NCI-H1105 (cell line): ENCODE measurements around the gene KCNG3.
"Not testable (repeated sequence)": the region's sequence is repeated elsewhere in the genome, so short reads cannot be mapped to it uniquely, and the experiment has no call there.

Experiments
- DNase-seq: peaks from one replicate; lab custom pipeline; 2025; lab: John Stamatoyannopoulos, UW

KCNG3 gene

DNA sequence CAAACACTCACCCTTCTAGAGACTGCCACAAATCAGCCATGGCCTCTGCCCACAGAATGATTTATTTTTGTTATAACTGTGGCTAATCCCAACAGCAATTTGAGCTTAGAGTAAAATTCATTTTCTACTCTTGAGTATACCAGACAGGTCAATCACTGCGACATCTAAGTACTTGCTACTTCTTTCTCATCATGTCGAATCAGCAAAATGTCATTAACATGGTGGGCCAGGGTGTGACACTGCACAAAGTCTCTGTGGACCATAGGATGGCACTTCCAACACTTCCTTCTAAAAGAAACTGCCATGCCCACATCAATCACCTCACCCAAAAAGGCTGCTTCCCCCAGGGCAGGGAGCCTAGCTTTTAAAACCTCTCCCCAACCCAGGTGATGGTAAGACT lies 64.4 kb downstream of the KCNG3 start:
- DNase-seq = no peak

DNA sequence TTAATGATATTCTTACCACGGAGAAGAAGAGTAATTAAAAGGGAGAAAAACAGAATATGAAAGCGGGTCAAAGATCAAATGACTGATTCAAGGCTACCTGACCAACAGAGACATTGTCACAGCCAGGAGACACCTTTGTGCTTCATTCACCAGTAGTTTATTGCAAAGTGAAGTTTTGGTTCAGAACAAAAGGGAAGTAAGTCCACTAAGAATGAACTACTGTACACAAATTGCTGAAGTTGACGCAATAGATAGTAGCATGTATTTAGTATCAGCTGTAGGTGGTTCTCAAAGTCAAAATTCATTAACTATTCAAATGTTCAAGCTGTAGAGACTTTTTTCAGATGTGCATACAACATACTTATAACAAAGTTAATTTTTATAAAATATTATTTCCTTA lies 68.1 kb downstream of the KCNG3 start:
- no peak for DNase-seq

DNA sequence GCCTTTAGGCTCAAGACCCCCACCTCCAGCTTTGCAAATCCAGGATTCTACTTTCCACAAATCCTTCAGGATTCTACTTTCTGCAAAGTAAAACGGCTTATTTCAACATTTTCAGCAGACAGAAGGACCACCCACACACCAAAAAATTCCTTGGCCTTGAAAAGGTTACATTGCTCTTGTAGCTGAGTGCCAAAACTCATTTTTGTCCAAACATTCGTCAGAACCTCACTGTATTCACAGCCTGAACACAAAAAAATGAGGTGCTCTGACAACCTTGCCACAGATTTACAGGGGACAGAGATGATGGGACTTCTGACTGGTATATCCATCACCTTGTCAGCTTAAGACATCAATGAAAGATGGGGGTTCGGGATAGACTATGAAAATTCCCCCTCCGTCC lies 69.7 kb downstream of the KCNG3 start:
- no peak for DNase-seq

DNA sequence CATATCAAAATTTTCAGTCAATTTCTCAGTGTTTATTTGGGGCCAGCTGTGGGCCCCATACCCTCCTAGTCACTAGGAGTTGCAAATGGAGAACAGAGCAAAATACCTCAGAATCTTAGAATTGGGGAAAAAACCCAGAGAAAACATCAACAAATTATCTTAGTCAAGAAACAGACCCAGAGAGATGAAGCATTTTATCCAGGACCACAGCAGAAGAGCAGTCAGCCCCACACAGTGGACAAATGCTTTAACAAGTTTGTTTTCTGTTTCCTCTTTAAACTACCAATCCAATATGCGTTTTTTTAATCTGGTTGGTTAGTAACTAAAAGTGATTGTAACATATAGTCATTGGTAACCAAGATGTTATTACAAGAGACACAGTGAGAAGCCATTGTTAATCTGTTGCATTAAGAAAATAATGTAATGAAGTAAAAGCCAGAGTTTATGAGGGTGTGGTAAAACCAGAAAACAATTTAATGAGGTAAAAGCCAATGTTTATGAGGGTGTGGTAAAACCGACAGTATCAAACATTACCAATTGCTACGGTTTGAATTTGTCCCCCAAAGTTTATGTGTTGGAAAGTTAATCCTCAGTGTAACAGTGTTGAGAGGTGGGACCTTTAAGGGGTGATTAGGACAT lies 72.1 kb downstream of the KCNG3 start:
- DNase-seq = no peak

DNA sequence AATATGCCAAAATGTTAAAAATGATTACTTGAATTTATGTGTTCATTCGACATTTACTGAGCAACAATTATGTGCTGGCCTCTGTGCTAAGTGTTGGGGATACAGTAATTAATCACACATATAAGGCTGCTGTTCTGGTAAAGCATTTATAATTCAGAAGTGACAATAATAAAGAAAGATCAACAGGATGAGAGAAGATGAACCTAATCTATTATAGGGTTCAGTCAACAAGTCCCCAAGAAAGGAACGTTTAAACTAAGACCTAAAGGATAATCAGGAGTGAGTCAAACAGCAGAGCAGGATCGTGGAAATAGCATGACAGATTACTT lies 72.7 kb downstream of the KCNG3 start:
- DNase-seq = no peak

DNA sequence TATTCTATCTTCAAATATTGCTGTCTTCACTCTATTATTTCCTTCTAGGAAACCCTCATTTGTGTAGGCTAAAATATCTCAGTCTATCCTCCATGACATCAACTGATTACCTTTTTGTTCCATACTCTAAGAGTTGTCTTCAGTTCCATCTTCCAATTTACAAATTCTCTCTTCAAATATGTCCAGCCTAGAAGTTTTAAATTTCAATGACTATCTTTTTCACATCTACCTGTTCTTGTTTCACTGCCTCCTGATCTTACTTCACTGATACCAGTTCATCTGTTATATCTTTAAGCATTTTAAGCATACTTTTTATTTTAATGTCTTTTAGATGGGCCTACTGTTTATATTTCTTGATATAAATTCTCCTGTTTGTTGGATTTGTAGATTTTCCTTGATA lies 79.1 kb downstream of the KCNG3 start:
- DNase-seq = no peak

DNA sequence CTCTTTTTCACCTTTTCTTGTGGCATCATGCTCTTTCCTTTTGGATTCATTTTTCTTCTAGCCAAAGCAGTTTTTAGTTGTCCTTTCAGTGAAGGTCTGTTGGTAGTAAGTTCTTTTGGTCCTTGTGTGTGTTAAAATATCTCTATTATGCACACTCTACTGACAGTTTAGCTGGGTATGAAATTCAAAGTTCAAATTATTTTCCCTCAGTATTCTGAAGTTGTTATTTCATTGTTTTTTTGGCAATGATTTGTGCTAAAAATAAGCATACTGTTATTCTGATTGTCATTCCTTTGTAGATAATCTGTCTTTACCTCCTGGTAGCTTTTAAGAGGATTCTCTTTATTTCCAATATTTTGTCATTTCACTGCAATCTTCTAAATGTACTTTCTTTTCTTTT lies 79.6 kb downstream of the KCNG3 start:
- no peak for DNase-seq

DNA sequence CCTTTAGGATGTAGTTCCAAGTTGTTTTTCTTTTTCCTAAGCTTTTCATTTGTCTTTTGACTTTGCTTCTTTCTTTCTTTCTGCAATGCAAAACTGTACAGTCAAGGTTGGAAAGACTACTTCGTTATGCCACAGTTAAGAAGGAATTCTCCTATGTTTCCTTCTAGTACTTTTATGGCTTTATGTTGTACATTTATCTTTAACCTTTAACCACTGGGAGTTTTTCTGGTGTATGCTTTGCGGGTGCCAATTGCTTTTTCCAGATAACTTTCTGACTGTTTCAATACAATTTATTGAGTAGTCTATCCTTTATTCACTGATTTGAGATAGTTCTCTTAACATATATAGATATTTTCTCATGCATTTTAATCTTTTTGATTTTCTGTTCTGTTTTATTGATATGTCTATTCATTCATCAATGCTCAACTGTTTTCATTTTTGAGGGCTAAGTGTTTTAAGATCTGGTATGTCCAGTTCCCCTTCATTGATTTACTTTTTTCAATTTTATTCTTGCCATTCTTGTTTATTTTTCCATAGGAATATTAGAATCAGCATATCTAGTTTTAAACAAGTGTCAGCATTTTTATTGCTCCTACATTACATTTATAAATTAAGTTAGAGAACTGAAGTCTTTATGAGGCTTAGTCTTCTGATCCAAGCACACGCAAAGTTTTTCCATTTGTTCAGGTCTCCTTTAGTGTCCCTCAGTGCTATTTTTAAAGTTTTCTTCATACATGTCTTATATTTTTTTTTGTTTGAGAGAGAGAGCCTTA lies 82.9 kb downstream of the KCNG3 start:
- no peak for DNase-seq

DNA sequence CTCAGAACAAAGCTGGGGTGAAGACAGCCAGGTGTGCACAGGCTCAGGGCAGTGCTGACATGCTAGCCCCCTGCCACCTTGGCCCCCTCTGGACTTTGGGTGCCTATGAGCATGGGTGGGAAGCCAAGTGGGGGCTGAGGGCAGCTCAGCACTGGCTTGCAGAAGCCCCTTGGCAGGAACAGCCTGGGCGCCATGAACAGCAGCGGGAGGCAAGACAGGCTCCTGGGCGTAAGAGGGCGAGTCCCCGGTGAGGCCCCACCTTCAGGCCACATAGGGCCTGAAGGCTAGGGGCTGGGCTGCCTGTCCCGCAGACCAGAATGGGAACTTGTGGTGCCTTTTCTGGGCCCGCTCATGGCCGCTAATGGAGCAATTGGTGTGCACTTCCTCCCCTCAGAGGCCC lies 85.8 kb downstream of the KCNG3 start:
- DNase-seq = no peak

DNA sequence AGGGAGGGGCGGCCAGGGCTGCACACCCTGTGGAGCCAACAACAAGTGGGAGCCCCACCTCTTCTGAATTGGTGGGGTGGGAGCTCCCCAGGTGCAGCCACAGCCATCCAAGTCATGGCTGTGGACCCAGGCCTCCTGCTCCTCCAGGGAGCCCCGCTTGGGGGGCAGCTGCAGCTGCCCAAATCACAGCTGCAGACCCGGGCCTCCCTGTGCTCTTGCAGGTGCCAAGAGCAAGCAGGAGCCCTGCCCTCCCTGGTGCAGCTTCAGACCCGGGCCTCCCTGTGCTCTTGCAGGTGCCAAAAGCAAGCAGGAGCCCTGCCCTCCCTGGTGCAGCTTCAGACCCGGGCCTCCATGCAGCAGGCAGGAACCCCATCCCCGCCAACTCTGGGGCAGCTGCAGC lies 86.3 kb downstream of the KCNG3 start:
- no peak for DNase-seq

DNA sequence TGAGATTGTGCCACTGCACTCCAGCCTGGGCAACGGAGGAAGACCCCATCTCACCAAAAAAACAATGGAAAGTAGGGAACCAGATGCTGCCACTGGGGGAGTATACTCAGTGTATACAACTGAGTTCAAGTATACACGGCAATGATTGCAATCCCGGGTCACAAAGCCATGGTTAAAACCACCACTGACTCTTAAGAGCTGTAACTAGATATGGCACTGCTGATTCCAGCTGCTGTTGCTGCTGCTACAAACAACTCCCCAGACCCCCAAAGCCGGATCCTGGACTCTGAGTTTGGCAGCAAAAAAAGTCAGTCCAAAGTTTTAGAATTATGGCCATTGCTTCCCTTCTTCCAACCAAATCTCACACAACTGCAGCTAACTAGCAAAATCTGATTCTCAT lies 89.1 kb downstream of the KCNG3 start:
- DNase-seq = no peak

DNA sequence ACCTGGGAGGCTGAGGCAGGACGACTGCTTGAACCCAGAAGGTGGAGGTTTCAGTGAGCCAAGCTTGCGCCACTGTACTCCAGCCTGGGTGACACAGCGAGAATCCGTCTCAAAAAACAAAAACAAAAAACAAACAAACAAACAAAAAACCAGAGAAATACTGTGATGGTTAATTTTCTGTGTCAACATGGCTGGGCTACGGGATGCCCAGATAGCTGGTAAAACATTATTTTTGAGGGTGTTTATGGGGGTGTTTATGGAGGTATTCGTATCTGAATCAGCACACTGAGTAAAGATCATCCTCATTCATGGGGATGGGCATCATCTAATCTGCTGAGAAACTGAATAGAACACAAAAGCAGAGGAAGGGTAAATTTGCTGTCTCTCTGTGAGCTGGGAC lies 92.0 kb downstream of the KCNG3 start:
- DNase-seq = no peak

DNA sequence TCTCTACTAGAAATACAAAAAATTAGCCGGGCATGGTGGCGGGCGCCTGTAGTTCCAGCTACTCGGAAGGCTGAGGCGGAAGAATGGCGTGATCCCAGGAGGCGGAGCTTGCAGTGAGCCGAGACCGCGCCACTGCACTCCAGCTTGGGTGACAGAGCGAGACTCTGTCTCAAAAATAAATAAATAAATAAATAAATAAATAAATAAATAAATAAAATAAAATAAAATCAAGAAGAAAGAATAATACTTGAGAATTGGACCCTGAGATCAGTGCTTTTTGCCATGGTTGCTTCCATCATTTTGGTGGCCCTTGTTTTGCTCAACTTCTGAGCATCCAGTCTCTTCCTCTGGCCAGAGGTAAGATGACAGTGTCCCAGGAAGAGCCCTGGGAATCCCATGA lies 95.7 kb downstream of the KCNG3 start:
- DNase-seq = not testable (repeated sequence)

DNA sequence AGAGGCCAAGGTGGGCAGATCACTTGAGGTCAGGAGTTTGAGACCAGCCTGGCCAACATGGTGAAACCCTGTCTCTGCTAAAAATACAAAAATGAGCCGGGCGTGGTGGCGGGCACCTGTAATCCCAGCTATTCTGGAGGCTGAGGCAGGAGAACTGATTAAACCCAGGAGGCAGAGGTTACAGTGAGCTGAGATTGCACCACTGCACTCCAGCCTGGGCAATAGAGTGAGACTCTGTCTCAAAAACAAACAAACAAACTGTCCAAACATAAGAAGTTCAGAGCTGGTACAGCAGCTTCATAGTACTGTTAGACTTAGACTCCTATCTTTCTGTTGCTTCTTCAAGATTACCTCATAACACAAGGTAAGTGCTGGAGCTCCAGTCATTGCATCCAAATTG lies 100.5 kb downstream of the KCNG3 start:
- not testable (repeated sequence) for DNase-seq

DNA sequence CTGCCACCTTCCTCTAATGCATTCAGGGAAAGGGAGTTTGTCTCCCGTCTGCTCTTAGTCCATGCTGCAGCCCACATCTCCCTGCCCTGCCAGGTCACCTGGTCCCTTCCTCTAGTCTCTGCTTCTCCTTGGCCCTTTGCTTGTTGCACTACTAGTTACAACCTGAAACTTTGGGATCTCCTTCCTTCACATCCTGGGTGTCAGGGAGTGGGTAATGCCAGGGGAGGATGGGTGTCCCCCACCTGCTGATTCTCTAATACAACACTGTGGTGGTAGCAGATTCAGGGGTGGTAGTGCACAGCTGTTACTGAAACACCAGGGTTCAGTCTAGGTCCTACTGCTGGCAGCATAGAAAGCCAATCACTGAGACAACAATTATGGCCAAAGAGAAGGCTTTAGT lies 101.6 kb downstream of the KCNG3 start:
- no peak for DNase-seq
